ACC112 (cell line): ENCODE results near the gene GUSB.
"Not testable (repeated sequence)": the region's sequence is repeated elsewhere in the genome, so short reads cannot be mapped to it uniquely, and the experiment has no call there.

ENCODE experiments used
- H2AFZ ChIP-seq: fragments of 200-600 bp; sonication (generic); one replicate; pipeline ENCODE4 v1.6.0; 2017; ENCODE audit warnings: antibody characterized with exemption, low read length; ENCODE audit not compliant: unreplicated experiment
- H3K27ac ChIP-seq: fragments of 200-600 bp; sonication (generic); 2 replicates; pipeline ENCODE4 v1.5.1; 2014; ENCODE audit warnings: low read depth, mild to moderate bottlenecking, antibody characterized with exemption, low read length, moderate library complexity
- H3K27me3 ChIP-seq: fragments of 200-600 bp; sonication (generic); 2 replicates; pipeline ENCODE4 v1.6.1; 2014; ENCODE audit warnings: mild to moderate bottlenecking, antibody characterized with exemption, low read length, moderate library complexity, mixed read lengths; ENCODE audit not compliant: insufficient read depth
- H3K36me3 ChIP-seq: fragments of 200-600 bp; sonication (generic); 2 replicates; pipeline ENCODE4 v1.6.1; 2016; ENCODE audit warnings: mild to moderate bottlenecking, antibody characterized with exemption, low read length, moderate library complexity, mixed read lengths; ENCODE audit not compliant: insufficient read depth
- H3K4me1 ChIP-seq: fragments of 200-600 bp; sonication (generic); one replicate; pipeline ENCODE4 v1.6.1; 2016; ENCODE audit warnings: low read length, mixed read lengths; ENCODE audit not compliant: insufficient read depth, unreplicated experiment, control insufficient read depth
- H3K4me3 ChIP-seq: fragments of 200-600 bp; sonication (generic); 2 replicates; pipeline ENCODE4 v1.5.1; 2014; ENCODE audit warnings: mild to moderate bottlenecking, low read depth, low read length
- H3K79me2 ChIP-seq: fragments of 200-600 bp; sonication (generic); one replicate; pipeline ENCODE4 v1.6.0; 2016; ENCODE audit warnings: low read length; ENCODE audit not compliant: control insufficient read depth, unreplicated experiment, insufficient read depth

The GUSB gene

GRCh38 chr7:65975814-65976445 is 6.1 kb downstream of the GUSB start:
- Histone ChIP-seq H3K4me1 (peaks cover 8% of the 10 kb centered on the region), H3K4me3 (no peak overlapping the region), H3K27me3 (no peaks in the 10 kb centered on the region), H3K79me2 (peaks cover 9% of the 10 kb centered on the region), H2AFZ (no peak overlapping the region), H3K27ac (no peak overlapping the region), H3K36me3 (peaks cover 2% of the 10 kb centered on the region; the same call in 1 of the 2 replicates)

DNA sequence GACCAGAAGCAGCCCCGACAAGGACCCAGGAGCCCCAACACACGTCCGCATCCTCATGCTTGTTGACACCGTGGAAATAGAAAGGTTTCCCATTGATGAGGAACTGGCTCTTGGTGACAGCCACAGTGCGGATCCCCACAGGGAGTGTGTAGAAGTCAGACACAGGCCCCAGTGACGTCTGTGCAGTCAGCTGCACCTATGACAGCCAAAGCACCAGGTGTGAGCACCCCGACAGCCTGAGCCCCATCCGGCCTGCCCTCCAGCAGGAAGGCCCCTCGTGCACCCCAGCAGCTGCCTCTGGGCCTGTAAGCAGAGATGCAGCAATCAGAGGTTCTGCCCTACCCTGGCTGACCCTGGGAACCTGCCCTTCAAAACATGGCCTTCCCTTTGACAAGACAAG is 7.1 kb downstream of the GUSB start:
- H3K79me2 ChIP-seq = no peaks in the 10 kb centered on the region
- H3K27me3 ChIP-seq = no peaks in the 10 kb centered on the region
- no peak overlapping the region for H2AFZ ChIP-seq
- no peak overlapping the region for H3K27ac ChIP-seq
- H3K4me3 ChIP-seq = no peak overlapping the region
- H3K36me3 ChIP-seq = peaks cover 2% of the 10 kb centered on the region; the same call in 1 of the 2 replicates
- no peaks in the 10 kb centered on the region for H3K4me1 ChIP-seq

DNA sequence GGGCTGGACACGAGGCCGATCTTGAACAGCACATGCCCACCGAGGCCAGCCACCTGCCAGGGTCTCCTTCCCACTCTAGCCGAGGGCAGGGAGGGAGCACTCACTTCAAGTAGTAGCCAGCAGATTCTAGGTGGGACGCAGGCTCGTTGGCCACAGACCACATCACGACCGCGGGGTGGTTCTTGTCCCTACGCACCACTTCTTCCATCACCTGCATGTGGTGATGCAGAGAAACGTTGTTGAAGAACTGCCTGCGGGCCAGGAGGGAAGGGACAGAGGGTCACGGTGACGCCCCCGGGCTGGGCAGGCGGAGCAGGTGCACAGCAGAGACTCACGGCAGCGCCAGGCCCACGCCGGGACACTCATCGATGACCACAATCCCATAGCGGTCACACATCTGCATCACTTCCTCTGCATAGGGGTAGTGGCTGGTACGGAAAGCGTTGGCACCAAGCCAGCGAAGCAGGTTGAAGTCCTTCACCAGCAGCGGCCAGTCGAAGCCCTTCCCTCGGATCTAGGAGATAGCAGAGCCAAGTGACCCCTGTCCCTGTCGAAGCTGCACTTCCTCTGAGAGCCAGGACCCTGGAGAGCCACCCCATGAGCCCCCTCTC is 7.7 kb downstream of the GUSB start:
- no peak overlapping the region for H3K4me3 ChIP-seq
- H3K36me3 ChIP-seq = peaks cover 2% of the 10 kb centered on the region; the same call in 1 of the 2 replicates
- no peaks in the 10 kb centered on the region for H3K27me3 ChIP-seq
- H3K27ac ChIP-seq = no peak overlapping the region
- no peaks in the 10 kb centered on the region for H3K79me2 ChIP-seq
- H2AFZ ChIP-seq = no peak overlapping the region
- no peaks in the 10 kb centered on the region for H3K4me1 ChIP-seq

DNA sequence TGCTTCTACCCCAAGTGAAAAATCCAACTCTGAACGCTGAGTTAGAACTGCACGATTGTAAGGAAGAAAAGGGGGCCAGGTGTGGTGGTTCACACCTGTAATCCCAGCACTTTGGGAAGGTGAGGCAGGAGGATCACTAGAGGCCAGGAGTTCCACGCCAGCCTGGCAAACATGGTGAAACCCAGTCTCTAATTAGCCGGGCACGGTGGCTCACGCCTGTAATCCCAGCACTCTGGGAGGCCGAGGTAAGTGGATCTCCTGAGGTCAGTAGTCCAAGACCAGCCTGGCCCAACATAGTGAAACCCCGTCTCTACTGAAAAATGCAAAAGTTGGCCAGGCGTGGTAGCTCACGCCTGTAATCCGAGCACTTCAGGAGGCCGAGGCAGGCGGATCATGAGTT is 9.0 kb downstream of the GUSB start:
- H3K27ac ChIP-seq = no peak overlapping the region

GRCh38 chr7:65971021-65971420 is 11.0 kb downstream of the GUSB start:
- Histone ChIP-seq H3K79me2 (no peaks in the 10 kb centered on the region), H3K4me1 (no peaks in the 10 kb centered on the region), H3K27me3 (no peaks in the 10 kb centered on the region), H2AFZ (no peak overlapping the region), H3K4me3 (no peak overlapping the region), H3K27ac (no peak overlapping the region), H3K36me3 (peaks cover 2% of the 10 kb centered on the region; the same call in 1 of the 2 replicates)

More for the DNA sequence above, 9.0 kb downstream of the GUSB start:
- Histone ChIP-seq H3K4me1 (no peaks in the 10 kb centered on the region), H3K27me3 (no peaks in the 10 kb centered on the region), H3K36me3 (peaks cover 2% of the 10 kb centered on the region; the same call in 1 of the 2 replicates), H3K4me3 (no peak overlapping the region), H3K79me2 (no peaks in the 10 kb centered on the region), H2AFZ (no peak overlapping the region)

GRCh38 chr7:65968256-65969185 is 13.5 kb downstream of the GUSB start:
- Histone ChIP-seq H3K4me3 (no peak overlapping the region), H3K4me1 (no peaks in the 10 kb centered on the region), H3K27ac (no peak overlapping the region), H2AFZ (no peak overlapping the region), H3K27me3 (no peaks in the 10 kb centered on the region), H3K36me3 (peaks cover 10% of the 10 kb centered on the region), H3K79me2 (no peaks in the 10 kb centered on the region)

GRCh38 chr7:65967361-65968155 is 14.5 kb downstream of the GUSB start:
- Histone ChIP-seq H3K27ac (no peak overlapping the region), H3K27me3 (no peaks in the 10 kb centered on the region), H3K79me2 (no peaks in the 10 kb centered on the region), H2AFZ (no peak overlapping the region), H3K36me3 (peaks cover 12% of the 10 kb centered on the region), H3K4me1 (no peaks in the 10 kb centered on the region), H3K4me3 (no peak overlapping the region)

GRCh38 chr7:65966146-65966545 is 15.9 kb downstream of the GUSB start:
- no peaks in the 10 kb centered on the region for H3K4me1 ChIP-seq
- no peaks in the 10 kb centered on the region for H3K27me3 ChIP-seq
- no peaks in the 10 kb centered on the region for H3K79me2 ChIP-seq
- H3K4me3 ChIP-seq = no peak overlapping the region
- H2AFZ ChIP-seq = no peak overlapping the region
- no peak overlapping the region for H3K27ac ChIP-seq
- H3K36me3 ChIP-seq = peaks cover 15% of the 10 kb centered on the region

DNA sequence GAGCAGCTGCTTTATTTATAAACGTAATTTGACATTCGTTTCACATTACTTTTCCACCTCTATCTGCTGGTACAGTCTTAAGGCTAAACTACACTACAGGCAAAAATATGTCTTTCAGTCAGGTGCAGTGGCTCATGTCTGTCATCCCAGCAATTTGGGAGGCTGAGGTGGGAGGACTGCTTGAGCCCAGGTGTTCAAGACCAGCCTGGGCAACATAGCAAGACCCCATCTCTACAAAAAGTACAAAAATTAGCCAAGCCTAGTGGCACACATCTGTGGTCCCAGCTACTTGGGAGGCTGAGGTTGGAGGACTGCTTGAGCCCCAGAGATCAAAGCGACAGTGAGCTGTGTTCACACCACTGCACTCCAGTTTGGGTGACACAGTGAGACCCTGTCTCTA is 17.3 kb downstream of the GUSB start:
- peaks cover 24% of the 10 kb centered on the region for H3K36me3 ChIP-seq
- not testable (repeated sequence) for H3K79me2 ChIP-seq, H2AFZ ChIP-seq, H3K4me1 ChIP-seq, H3K27ac ChIP-seq, H3K27me3 ChIP-seq, H3K4me3 ChIP-seq

DNA sequence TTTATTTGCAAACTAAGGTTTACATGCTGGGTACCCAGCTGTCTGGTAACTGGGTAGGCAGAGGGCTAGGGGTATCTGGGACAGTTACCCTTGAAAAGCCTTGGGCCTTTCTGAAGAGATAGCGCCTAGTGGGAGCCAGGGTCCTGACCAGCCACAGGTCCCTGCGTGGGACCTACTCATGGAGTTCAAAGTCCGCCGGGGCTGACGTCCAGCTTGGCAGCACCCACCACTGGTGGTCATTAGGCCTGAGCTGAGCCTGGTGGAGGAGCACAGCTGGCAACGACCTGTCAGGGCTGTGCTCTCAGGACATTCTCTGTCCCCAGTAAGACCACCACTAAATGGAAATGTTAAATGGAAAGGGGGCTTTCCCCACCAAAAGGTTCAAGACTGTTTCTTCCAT is 20.0 kb downstream of the GUSB start:
- Histone ChIP-seq H3K27ac (no peak overlapping the region), H3K36me3 (peaks cover 22% of the 10 kb centered on the region), H3K4me1 (no peaks in the 10 kb centered on the region), H3K79me2 (no peaks in the 10 kb centered on the region), H2AFZ (no peak overlapping the region), H3K4me3 (no peak overlapping the region), H3K27me3 (no peaks in the 10 kb centered on the region)
